Fibroblast of peridontal ligament (primary cell): ENCODE measurements around the gene BOLA2B.

Source experiments
- DNase-seq: peaks from one replicate; pipeline ENCODE4 v3.0.0-alpha.2; 2010; ENCODE audit errors: extremely low read depth

BOLA2B gene

DNA sequence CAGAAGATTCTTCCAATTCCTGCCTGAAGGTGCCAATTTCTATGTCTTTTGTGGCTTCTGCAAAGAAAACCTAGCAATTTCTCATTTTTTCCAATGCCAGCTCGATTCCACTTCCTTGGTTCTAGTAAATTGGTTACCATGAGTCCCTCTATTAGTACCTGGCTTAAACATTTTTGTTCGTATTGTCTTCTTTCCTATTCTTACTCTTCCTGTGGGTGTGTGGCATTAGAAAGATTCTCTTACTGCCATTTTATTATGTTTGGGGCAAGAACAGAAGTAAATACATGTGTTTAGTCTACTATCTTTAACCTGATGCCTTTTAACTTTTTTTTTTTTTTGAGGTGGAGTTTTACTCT is 50.1 kb downstream of the BOLA2B start:
- DNase-seq = no peak
